A673 (cell line): ENCODE data around the gene CA9.

ENCODE experiments used
- EZH2 ChIP-seq: fragments of 200-600 bp; sonication (generic); IDR thresholded peaks from 2 replicates; pipeline ENCODE4 v1.6.1; 2017; ENCODE audit warnings: borderline replicate concordance, low read depth, mild to moderate bottlenecking, mixed read lengths, antibody characterized with exemption, low read length; ENCODE audit not compliant: poor library complexity, severe bottlenecking
- TF ChIP-seq, protein P1 (sequence below): fragments of 300-800, 200-600 bp; sonication (generic); conservative IDR thresholded peaks from 2 replicates; pipeline ENCODE4 v1.5.1; 2017; ENCODE audit warnings: low read depth, mild to moderate bottlenecking, antibody characterized with exemption, low read length, moderate library complexity, mixed read lengths

DNA sequence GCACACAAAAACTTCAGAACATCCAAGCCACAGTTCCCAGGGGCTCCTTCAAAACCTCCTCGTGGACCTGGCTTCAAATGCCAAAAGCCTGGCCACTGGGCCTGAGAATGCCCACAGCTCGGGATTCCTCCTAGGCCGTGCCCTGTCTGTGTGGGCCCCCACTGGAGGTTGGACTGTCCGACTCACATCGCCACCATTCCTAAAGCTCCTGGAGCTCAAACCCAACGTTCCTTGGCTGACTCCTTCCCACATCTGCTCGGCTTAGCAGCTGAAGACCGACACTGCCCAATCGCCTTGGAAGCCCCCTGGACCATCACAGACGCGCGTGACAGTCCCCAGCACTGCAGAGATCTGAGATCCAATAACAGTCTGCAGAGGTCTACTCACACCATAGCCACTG, 30.7 kb upstream of the CA9 start:
- TF ChIP-seq, protein P1, sequence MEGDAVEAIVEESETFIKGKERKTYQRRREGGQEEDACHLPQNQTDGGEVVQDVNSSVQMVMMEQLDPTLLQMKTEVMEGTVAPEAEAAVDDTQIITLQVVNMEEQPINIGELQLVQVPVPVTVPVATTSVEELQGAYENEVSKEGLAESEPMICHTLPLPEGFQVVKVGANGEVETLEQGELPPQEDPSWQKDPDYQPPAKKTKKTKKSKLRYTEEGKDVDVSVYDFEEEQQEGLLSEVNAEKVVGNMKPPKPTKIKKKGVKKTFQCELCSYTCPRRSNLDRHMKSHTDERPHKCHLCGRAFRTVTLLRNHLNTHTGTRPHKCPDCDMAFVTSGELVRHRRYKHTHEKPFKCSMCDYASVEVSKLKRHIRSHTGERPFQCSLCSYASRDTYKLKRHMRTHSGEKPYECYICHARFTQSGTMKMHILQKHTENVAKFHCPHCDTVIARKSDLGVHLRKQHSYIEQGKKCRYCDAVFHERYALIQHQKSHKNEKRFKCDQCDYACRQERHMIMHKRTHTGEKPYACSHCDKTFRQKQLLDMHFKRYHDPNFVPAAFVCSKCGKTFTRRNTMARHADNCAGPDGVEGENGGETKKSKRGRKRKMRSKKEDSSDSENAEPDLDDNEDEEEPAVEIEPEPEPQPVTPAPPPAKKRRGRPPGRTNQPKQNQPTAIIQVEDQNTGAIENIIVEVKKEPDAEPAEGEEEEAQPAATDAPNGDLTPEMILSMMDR, result no peak
- TF ChIP-seq EZH2, result no peak
